ENCODE measurements around the gene RPE65.

GRCh38 chr1:68454534-68454933 is 4.8 kb upstream of the RPE65 start:
- TF ChIP-seq, protein P1, sequence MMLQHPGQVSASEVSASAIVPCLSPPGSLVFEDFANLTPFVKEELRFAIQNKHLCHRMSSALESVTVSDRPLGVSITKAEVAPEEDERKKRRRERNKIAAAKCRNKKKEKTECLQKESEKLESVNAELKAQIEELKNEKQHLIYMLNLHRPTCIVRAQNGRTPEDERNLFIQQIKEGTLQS (IDR thresholded peaks at IDR 0.05; ENCODE audit: insufficient read depth, low read depth, low read length) = no peak
- no peak for TF ChIP-seq CREB1 (IDR thresholded peaks at IDR 0.05)
- no peak for TF ChIP-seq CHD2 (IDR thresholded peaks at IDR 0.05; ENCODE audit: low read length)
- no peak for TF ChIP-seq TEAD4 (IDR thresholded peaks at IDR 0.05; ENCODE audit: low read depth, low read length)

All from H1 (cell line).